HFF-Myc (cell line): ENCODE results near the gene RXRA.

ENCODE experiments used
- DNase-seq: peaks from one replicate; pipeline ENCODE4 v3.0.0-alpha.2; 2011; ENCODE audit warnings: low read depth; ENCODE audit errors: extremely low read depth
- H3K4me3 ChIP-seq: replicated peaks from 2 replicates; pipeline ENCODE4 v1.5.1; 2011; ENCODE audit warnings: low read depth, mild to moderate bottlenecking, control low read depth, low read length
- TF ChIP-seq, protein P1 (sequence below): IDR thresholded peaks from 2 replicates; pipeline ENCODE4 v1.5.1; 2012; ENCODE audit warnings: mild to moderate bottlenecking, low read depth, low read length, control low read depth; ENCODE audit errors: missing control alignments

The RXRA gene

DNA sequence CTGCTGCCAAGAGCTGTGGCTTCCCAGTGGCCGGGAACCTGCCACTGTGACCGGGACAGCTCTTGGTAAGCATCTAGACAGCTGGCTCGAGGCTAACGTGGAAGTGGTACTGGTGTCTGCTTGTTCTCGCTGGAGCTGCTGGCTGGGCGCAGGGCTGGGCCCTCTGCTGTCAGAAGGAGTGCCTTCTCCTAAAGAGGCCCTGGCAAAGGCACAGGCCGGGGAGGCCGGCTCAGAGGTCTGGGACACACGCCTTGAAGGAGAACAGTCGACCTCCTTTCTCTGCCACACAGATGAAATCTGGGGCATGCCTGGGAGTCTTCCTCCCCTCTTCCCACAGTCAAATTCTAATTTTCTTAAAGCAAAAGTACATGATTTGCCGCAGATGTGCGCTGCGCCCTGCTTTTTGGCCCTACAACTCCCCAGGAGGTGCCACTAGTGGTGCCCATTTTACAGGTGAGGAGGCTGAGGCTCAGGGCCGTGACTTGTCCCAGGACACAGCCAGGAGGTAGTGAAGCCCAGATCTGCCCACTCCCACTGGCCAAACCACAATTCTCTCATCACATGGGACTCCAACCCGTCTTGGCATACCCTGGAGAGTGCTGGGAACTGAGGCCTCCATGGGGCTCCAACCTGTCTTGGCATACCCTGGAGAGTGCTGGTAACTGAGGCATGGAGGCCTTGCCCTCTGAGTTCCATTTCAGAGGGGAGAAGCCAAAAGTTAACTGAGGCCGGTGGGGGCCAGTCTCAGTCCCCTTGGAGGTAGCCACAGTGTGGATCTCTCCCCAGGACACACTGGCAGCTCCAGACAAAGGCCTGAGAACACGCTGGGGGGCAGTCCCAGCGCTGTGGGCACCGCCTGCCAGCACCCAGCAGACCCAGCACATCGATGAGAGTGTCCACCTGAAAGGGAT is 12.0 kb upstream of the RXRA start:
- DNase-seq = no peak
- no peak overlapping the region for H3K4me3 ChIP-seq
- TF ChIP-seq, protein P1, sequence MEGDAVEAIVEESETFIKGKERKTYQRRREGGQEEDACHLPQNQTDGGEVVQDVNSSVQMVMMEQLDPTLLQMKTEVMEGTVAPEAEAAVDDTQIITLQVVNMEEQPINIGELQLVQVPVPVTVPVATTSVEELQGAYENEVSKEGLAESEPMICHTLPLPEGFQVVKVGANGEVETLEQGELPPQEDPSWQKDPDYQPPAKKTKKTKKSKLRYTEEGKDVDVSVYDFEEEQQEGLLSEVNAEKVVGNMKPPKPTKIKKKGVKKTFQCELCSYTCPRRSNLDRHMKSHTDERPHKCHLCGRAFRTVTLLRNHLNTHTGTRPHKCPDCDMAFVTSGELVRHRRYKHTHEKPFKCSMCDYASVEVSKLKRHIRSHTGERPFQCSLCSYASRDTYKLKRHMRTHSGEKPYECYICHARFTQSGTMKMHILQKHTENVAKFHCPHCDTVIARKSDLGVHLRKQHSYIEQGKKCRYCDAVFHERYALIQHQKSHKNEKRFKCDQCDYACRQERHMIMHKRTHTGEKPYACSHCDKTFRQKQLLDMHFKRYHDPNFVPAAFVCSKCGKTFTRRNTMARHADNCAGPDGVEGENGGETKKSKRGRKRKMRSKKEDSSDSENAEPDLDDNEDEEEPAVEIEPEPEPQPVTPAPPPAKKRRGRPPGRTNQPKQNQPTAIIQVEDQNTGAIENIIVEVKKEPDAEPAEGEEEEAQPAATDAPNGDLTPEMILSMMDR = no peak

DNA sequence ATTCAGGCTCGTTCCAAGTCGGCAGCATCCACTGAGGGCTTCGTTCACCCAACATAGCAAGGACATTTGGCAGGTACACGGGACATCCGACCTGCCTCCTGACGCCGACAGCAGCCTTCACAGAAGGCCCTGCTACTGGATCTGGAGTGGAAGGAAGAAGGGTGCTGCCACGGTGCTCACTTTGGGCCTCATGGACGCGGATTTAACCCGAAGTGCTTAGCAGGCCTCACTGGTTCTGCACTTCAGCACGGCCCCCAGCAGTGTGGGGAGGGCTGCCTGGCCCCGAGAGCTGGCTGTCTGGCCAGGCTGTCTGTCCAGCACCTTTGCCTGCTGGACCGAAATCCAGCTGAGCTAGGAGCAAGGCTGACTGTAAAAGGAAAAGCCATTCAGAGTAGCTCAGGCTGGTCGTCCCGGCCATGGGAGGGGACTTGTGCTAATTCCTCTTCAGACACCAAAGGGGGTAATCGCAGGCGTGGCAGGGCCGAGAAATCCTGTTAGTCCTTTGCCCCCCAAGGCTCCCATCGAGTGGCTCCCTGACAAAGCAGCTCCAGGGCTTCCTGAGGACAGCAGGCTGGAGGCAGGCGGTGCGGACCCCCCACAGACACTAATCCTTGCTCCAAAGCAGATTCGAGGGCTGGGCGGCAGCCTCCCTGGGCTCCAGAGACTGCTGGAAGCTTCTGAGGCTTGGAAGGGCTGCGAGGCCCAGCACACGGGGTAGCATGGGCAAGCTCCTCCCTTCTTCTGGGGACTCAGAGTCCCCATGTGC is 11.1 kb upstream of the RXRA start:
- no peak for DNase-seq

GRCh38 chr9:134315716-134316448 is 10.4 kb upstream of the RXRA start:
- no peak for DNase-seq
- TF ChIP-seq, protein P1 = no peak
- no peak overlapping the region for H3K4me3 ChIP-seq

More for the DNA sequence above, 11.1 kb upstream of the RXRA start:
- TF ChIP-seq, protein P1 = no peak
- H3K4me3 ChIP-seq = no peak overlapping the region

- H3K4me3 ChIP-seq = no peak overlapping the region
- TF ChIP-seq, protein P1 = no peak
- no peak for DNase-seq
These were observed 9.7 kb upstream of the RXRA start for GRCh38 chr9:134316449-134317160.

- TF ChIP-seq, protein P1 = no peak
- H3K4me3 ChIP-seq = no peak overlapping the region
- no peak for DNase-seq
These were observed 8.9 kb upstream of the RXRA start for GRCh38 chr9:134317400-134317789.

- no peak overlapping the region for H3K4me3 ChIP-seq
- DNase-seq = no peak
- TF ChIP-seq, protein P1 = no peak
These were observed 8.4 kb upstream of the RXRA start for GRCh38 chr9:134317790-134318414.
